GM21367 (cell line): Measurements from ENCODE around the gene EAF1.
"Not testable (repeated sequence)": the region's sequence is repeated elsewhere in the genome, so short reads cannot be mapped to it uniquely, and the experiment has no call there.

ENCODE experiments used
- ATAC-seq: cut with Tn5 transposase; IDR thresholded peaks from one replicate; pipeline ENCODE4 v1.9.1; 2021; ENCODE audit not compliant: unreplicated experiment

Gene EAF1

DNA sequence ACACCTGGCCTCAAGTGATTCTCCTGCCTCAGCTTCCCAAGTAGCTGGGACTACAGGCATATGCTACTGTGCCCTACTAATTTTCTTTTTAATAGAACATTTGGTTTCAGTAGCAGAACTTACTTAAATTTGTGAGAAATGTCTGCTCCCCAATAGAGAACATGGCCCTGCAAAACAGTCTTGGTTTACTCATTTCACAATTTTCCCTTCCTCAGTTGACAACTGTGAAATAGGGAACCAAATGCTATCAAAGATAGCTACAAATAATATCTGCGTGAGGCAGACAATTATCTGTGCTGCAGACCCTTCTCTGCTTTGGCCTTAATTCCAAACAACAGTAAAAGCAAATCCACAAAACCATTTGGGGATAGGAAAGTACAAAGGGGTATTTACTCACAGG is 22.6 kb upstream of the EAF1 start:
- ATAC-seq: no peak

DNA sequence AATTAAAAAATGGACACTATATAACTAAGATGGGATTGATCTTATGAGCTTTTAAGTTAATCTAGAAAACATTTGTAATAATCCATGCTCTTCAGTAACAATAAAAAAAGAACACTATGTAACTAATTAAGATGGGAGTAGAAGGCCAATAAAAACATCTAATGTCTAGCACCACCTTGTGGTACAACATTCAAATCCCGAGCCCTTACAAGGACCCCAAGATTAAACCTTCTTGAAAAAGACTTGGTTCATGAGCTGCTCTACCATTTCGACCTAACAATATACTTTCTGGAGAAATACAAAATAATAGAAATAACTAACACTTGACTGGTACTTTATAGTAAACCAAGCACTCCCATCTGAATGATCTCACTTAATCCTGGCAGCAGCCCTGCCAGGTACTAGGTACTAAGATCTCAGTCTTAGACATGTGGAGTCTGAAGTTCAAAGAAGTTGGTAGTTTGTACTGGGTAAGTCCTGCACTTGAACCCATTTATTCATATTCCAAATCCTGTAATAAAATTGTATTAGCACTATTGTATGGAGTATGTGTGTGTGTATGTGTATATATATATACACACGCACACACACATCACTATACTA is 21.8 kb upstream of the EAF1 start:
- ATAC-seq: peak; percentile 47

DNA sequence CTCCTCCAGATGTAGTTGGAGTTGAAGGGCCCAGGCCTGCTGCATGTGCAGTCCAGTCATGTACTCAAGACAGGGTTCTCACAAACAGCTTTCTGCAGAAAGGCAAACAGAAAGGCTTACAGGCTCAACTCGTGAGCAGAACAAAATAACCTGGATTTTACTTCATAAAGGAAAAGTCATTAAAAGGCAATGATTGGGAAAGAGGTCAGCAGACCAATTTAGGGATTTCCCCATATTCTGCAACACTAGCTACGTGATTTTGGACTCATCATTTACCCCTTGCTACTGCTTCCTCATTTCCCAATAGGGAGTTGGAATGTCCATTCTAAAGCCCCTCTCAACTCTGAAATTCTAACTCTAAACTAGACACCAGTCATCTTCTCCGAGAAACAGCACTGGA is 18.2 kb upstream of the EAF1 start:
- ATAC-seq: no peak

DNA sequence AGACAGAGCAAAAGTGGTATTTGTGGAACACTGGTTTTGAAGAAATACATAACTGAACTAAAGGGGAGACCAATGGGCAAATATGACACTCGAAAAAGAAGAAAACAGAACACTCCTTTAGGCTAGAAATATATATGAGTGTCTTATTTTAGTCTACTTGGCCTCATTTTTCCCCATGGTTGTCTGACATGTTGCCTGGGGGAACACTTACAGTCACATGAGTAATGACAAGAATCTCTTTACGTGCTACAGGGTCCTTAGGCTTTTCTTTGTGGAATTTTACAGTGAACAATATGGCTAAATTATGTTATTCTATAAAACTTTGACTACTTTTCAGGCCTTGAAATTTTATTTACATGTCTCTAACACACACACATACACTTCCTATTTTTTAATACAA is 17.6 kb upstream of the EAF1 start:
- ATAC-seq: no peak

DNA sequence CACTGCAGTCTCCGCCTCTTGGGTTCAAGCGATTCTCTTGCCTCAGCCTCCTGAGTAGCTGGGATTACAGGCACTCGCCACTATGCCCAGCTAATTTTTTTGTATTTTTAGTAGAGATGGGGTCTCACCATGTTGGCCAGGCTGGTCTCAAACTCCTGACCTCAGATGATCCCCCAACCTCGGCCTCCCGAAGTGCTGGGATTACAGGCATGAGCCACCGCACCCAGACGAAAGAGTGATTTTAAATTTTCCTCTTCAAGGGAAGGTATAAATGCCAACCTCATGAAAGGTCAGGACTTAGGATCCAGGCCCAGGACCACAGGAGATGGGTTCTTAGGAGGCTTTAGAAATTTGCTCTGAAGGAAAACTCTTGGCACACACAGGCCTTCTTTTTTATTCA is 16.4 kb upstream of the EAF1 start:
- not testable (repeated sequence) for ATAC-seq

DNA sequence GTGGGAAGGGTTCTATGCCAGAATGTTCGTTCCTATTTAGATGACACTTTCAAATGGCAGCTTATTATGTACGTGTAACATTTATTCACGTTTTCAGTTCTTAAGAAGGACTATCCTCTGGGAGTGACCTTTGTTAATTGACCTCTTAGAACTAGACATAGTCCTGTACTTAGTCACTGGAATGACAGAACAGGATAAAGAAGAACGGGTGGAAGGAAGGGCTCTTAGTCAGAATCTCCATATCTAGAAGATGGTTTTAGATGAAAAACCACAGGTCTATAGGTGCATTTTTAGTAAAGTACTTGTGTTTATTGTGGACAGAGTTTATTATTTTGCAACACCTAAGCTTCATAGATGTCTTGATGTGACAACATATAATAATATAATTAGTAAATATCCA is 6.5 kb upstream of the EAF1 start:
- ATAC-seq: no peak

DNA sequence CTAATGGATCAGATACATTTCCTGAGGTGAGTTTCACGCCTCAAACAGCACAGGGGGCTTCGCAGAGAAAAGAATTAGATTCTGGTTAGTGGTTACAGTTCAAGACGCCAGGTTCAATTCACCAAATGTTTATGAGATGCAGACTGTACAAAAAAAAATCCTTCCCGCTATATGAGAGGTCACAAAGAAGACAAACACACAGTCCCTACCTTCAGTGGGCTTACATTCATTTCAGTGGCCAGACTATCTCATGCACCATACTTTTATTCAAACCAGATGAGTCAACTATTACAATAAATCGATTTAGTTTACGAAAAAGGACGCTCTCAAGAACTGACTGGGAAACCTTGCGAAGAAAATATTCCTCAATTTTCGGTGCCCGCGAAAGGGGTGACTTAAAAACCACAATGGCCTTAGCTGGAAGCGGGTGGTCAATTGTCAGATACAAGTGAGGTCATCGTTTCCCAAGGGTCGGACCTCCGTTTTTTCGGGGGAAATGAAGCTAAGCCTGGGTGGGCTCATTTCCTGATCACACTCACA is 749 bp upstream of the EAF1 start:
- no peak for ATAC-seq

DNA sequence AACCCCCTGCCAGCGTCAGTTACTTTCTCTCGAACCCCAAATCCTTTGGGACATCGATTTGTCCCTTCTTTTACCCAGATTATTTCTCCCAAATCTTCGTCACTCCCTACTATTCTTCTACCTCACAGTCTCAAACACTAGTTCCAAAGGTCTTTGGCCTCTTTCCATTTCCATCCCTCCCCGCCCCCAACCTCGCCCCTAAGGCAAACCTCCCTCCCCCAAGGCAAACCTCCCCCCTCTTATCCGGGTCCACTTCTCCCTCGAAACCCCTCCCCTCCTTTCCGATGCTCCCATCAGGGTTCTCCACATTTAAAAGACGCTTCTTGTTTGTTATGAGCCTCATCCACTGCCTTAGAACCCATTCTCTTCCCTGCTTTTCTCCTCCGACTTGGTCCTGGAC is 583 bp downstream of the EAF1 start:
- no peak for ATAC-seq

DNA sequence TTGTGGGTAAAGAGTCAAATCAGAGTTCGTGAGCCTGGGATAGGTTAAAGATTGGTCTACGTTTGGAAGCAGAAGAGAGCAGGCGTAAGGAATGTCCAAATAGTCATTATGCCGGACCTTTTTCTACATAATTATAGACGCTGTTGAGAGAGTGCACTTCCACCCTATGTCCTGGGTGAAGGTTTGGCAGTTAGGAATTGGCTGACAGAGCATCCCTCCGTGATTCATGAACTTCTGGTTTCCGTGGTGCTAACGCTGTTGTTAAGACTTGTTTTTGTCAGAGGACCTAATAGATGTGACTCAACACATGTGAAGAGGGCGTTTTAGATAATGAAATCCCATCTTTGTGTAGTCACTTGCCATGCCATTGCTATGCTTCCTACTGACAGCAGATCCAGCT is 1.1 kb downstream of the EAF1 start:
- ATAC-seq: no peak

DNA sequence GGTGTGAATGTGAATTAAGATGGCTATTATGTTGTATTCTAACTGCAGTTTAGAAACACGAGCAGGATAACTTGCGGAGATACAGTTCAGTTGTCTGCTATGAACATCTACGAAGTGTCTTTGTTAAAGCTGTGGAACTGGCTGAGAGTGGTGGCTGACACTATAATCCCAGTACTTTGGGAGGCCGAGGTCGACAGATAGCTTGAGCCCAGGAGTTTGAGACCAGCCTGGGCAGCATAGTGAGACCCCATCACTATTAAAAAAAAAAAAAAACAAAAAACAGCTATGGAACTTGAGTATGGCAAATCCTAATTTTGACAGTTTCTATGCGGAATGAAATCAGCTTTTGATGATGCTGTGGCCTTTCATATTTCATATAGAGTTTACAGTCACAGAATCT is 1.7 kb downstream of the EAF1 start:
- no peak for ATAC-seq

DNA sequence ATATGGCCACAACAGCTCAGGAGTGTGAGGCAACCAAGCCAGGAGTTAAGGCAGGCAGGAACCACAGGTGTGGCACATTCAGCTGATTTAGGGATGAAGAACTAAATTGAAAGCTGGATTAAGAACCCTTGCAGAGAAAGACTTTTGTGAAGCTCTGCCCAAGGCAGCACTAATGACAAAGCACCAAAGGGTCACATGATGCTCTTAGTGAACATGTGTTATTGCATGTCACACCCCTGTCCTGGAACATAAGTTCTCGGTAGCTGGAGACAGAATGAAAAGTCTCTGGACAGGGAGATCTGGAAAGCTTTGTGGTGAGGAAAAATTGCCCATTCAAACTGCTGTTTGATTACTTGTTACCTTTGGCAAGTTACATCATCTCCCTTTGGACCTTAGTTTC is 3.2 kb downstream of the EAF1 start:
- ATAC-seq: no peak

DNA sequence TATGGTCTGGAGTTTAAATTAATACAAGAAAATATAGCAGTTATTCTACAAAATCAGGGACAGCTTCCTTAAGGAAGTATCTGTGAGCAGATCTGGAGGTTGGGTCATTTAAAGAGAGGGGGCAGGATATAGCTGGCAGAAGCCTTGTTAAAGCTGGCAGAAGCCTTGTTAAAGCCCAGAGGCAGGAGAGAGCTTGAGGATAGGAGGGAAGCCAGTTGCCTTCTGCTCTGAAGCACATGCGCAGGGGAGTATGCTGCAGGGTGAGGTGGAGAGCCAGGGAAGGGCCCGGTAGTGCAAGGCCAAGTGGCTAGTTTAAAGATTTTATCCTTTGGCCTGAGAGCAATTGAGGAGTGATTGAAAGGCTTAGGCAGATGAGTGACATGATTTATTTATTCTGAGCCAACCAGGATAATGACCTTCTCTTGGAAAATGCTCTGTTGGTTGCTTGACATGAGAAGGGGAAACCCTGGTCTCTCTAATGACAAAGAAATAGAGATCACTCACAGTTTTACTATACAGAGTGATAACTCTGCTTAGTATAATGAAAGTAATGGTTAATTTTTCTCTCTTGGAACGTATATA is 3.9 kb downstream of the EAF1 start:
- no peak for ATAC-seq

DNA sequence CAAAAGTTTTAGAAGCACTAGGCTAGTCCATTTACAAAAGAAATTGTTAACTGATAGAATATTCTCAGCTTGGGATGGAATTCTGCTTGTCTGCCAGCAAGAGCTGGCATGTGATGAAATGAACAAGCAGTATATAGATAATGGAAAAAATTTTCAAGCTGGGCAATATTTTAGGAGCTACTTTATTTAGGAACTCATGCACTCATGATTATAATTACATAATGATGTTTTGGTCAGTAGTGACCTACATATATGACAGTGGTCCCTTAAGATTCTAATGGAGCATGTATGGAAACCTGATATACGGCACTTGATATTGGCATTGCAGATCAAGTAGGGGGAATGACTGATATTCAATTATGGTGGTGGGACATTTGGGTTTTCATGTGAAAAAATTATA is 6.1 kb downstream of the EAF1 start:
- ATAC-seq: no peak

DNA sequence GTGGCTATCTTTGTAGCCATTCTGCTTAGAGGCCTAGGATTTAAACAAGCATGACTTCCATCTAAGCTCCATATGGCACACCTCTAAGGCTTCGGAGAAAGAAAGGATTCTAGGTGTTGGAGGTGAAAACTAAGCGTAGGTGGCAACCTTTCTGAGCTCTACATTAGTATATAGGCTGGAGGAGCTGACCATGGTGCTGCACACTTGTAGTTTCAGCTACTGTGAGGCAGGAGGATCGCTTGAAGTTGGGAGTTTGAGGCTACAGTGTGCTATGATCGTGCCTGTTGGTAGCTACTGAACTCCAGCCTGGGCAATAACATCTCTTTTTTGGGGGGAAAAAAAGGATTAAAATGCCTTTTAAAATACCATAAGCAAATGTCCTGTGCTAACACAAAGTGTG is 7.4 kb downstream of the EAF1 start:
- no peak for ATAC-seq

DNA sequence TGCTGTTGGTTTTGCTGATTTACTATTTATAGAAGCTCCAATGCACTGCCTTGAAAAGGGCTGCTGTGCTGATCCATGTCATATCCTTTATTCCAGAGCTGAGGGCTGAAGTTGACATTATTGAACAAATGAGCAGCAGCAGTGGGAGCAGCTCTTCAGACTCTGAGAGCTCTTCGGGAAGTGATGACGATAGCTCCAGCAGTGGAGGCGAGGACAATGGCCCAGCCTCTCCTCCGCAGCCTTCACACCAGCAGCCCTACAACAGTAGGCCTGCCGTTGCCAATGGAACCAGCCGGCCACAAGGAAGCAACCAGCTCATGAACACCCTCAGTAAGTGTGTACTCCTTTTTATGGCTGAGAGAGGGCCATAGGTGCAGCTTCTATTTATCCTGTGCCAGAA is 8.8 kb downstream of the EAF1 start:
- no peak for ATAC-seq

DNA sequence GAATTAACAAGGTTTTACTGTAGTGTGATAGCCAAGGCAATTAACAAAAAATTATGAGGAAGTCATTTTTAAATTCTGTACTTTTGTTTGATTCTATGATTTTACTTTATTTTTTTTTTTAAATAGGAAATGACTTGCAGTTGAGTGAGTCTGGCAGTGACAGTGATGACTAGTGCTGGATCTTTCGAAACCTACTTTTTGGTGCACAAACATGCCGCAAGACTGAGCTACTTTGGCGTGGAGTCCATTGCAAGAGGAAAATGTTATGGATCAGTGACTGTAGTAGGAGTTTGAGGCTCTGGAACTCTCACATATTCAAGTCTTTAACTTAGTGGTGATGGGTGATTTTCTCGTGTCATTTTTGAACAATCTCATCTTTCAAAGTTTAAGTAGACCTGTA is 11.6 kb downstream of the EAF1 start:
- ATAC-seq: no peak

DNA sequence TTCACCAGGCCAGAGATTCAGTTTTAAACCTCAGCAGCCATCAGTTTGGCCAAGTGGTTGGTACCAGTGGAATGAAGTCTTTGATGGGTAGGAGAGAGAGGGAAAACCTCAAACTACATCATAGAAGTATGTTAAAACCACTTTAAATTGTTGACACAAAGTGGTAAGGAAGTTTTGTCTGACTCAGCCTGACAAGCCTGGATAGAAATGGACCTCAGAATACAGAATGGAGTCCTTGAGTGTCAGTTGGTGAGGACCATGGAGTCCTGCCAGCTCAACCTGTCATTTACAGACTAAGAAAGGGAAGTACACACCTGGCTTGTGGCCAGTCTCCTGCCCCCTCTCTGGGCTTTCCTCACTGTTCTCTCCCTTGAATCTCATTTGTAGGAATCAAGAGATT is 12.1 kb downstream of the EAF1 start:
- ATAC-seq: no peak

DNA sequence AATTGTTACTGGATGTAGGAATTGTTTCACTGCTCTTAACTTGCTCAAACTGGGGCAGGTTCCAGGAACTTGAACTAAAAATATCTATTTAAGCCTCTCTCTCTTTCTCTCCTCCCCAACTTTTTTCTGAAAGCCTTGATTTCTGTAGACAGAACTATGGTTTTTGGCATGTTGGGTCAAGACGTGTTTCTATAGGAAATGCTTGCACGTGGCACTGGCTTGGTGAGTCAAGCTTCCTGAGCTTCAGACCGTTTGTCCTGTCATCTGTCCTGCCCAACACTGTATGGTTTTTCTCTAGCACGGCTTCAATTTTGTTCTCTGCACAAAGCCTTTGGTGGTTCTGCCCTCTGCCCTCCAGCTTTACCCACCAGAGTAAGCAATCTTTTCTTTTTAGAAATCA is 13.5 kb downstream of the EAF1 start:
- ATAC-seq: no peak

DNA sequence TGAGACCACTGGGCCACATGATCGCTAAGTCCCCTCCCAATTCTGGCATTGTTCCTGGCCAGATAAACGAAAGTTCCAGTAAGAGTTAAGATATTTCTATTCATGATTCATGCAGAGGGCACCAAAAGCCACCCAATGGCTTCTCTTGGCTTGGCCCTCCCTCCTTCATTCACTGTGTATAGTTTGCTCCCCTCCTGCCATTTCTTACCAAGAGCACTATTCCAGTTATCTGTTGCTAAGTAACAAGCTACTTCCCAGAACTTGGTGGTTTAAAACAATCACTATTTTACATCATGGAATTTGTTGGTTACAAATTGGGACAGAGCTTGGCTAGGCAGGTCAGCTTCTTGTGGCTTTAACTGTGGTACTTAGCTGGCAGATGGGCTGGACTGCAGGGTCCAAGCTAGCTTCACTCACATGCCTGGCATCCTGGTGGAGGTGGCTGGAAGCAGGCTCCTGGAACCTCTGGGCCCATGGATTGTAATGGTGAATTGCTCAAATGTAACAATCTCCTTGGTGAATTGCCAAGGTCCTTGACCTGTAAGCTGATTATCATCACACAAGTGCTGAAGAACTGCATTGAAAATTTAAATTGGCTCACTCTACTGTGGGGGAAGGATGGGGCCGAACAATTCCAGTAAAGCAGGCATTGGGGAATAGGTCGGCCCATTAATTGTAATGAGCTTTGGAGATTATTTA is 16.6 kb downstream of the EAF1 start:
- ATAC-seq: no peak

DNA sequence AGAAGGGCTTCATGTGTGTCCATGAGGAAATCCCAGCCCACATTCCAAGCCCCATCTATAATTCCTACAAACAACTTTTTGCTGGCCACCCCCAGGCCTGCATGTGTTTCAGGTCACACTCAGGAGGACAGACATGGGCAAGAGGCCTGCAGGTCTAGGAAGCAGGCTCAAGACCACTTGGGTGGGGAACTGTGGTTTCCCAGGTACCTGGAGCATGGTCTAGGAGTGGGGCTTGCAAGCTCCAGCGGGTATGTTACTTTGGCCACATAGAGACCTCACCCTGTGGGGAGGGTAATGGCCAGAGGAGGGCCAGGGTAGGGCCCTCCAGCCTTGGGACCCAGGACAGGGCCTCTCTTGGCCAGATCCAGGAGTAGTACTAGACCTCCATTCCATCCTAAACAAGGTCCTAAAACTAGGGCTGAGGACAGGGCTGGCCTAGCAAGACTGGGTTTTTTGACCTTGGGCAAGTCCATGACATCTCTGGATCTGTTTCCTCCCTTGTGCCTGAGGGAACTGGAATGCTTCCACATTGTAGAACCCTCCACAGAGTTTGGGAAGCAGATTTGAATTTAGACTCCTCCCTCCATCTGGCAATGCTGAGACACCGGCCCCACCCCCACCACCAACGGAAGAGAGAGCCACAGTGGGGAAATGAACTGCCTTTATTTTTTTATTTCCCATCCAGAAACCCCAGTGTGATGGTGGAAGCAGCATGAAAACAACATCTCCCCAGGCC is 22.3 kb downstream of the EAF1 start:
- ATAC-seq: no peak

DNA sequence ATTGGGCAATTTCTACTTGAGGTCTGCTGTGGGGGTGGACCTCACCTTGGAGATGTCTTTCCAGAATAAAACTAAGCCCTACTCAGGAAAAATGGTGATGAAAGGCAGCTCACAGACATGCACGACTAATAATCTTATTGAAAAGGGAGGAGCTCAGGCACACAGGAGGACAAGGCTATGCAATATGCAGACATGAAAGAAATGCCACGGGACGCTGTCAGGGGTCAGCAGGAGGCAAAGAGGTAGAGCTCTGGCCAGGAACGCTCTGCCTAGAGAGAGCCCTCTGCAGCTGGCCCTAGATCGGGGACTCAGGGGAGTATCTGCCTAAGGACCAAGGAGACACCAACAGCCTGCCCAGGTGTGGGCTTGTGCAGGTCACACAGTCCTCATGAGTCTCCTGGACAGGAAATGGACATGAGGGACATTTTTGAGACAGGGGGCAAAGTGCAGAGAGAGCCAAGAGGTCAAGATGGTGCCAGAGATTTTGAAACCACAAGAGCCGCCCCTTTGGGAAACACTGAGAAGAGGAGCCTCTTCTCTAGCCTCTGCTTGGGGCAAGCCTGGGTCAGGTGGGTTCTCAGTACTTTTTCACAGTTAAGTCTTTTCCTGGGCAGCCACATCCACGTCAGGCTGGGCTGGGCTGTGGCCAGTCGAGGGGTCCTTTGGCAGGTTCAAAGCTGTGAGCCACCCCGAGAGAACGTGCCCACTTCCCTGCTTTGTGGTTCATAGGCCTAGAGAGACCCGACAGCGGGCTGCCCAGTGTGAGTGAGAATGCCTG is 23.2 kb downstream of the EAF1 start:
- ATAC-seq: no peak
